Body of pancreas (tissue), 4 donors: ENCODE measurements around the gene CHST4. TPM values are rescaled to one million over a fixed set of nuclear protein-coding genes. Genes with fewer than 3 reads are reported as not detected.
A peak's percentile ranks its signal among the peaks of the same experiment; 100 is the strongest.

ENCODE experiments used
- ATAC-seq: fragments of 150-250 bp; one replicate; pipeline ENCODE4 v1.9.1; 2016
- DNase-seq, 4 donors: peaks; one replicate each; pipeline ENCODE4 v3.0.0-alpha.2; 2019
- H3K27ac ChIP-seq, 4 donors: fragments of 200-600 bp; sonication (generic); 1 replicate in 3 of 4; 2 replicates in 1 of 4; pipeline versions ENCODE4 v1.5.1 to v1.6.1; 2016 to 2019; ENCODE audit warnings: mild to moderate bottlenecking in 1 of 4, mixed read lengths in 1 of 4, moderate library complexity in 1 of 4
- H3K27me3 ChIP-seq, 2 donors: fragments of 200-600 bp; sonication (generic); one replicate each; pipeline ENCODE4 v1.6.0; 2016; ENCODE audit warnings: mild to moderate bottlenecking in 1 of 2
- H3K36me3 ChIP-seq, 2 donors: fragments of 200-600 bp; sonication (generic); replicated peaks in 1 of 2; 2 replicates each; pipeline ENCODE4 v1.5.1; 2016; ENCODE audit warnings: low read depth in 2 of 2; ENCODE audit not compliant: insufficient read depth in 1 of 2
- H3K4me1 ChIP-seq: fragments of 200-600 bp; sonication (generic); one replicate; pipeline ENCODE4 v1.6.0; 2016
- H3K4me3 ChIP-seq, 2 donors: fragments of 200-600 bp; sonication (generic); 1 replicate in 1 of 2; 2 replicates in 1 of 2; pipeline ENCODE4 v1.5.1; 2016 to 2019
- H3K9me3 ChIP-seq, 3 donors: fragments of 200-600 bp; sonication (generic); 1 replicate in 2 of 3; 2 replicates in 1 of 3; pipeline ENCODE4 v1.5.1; 2016
- CTCF ChIP-seq, 7 experiments: fragments of 450-650 bp in 4 of 7; fragments of 200-600 bp in 3 of 7; sonication (generic) in 3 of 7; IDR thresholded peaks; one replicate each; pipeline ENCODE4 v1.5.1; 2016 to 2019; ENCODE audit warnings: antibody characterized with exemption in 7 of 7
- POLR2A ChIP-seq, 3 donors: fragments of 450-650 bp; IDR thresholded peaks; one replicate each; pipeline ENCODE4 v1.6.1; 2016; ENCODE audit warnings: antibody characterized with exemption in 3 of 3, mild to moderate bottlenecking in 2 of 3
- WGBS, 2 donors: methylation state at CpG; one replicate each; pipeline ENCODE4 v1.1.5; 2017; 5-methylcytosine and 5-hydroxymethylcytosine counted together
- intact Hi-C: fragments of 100-400 bp; cut with DNase I; formaldehyde crosslinking; loops from one replicate; pipeline ENCODE4 v1.15.1; 2023
- small RNA-seq: library from RNA; depleted of rRNA; stranded (forward); fragments of <200 nt; gene quantifications from one replicate; pipeline ENCODE3, GENCODE V24; 2016
- total RNA-seq, 2 donors: library from RNA; depleted of rRNA; stranded (reverse); fragments of >200 nt; gene quantifications; one replicate each; pipeline ENCODE4 v1.1.0, GENCODE V29; 2016

Gene CHST4
- total RNA-seq, 2 donors from 2014 or later, result 21.8 to 23.4 TPM

DNA sequence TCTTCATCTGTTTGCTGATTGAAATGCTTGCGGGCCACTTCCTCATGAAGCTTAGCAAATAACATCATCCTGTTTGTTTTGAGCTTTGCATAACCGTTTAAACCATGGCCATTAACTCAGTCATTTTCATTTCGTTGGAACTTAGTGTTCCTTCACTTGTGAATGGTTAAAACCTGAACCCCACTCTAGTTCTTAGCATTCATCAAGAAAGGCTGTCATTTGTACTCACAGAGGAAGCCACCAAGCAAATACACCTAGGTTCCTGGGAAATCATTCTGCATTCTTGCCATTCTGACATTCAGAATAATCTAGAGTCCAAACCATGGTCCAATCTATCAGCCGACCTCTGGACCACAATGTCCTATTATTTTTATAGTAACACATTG is 59.1 kb downstream of the CHST4 start:
- 11 to 16% methylated on average over 4 of the region's 4 CpGs for WGBS, 2 donors
- TF ChIP-seq CTCF (IDR thresholded peaks at IDR 0.05) (no peak), POLR2A (IDR thresholded peaks at IDR 0.05) (no peak)
- DNase-seq (no peak), ATAC-seq (peak; percentile 53)
- Histone ChIP-seq H3K27ac (peak overlapping the region in 1 of 4 donors; percentile 60), H3K27me3 (no peaks in the 10 kb centered on the region), H3K36me3 (no peaks in the 10 kb centered on the region), H3K4me3 (no peak overlapping the region), H3K9me3 (no peaks in the 10 kb centered on the region), H3K4me1 (no peaks in the 10 kb centered on the region)
- intact Hi-C loops, result no loop called here

Small RNA genes within 50 kb of the gene (small RNA-seq; reads per million reads assigned to genes)
- not detected for gene RNU6-1061P

Other genes starting within 250 kb of the CHST4 start
- 10 to 100 TPM in 1 of 2 donors, 1 to 10 TPM in 1; 7.3 to 20.2 TPM for gene CMTR2, start 237.0 kb upstream of the CHST4 start, total RNA-seq
- gene CALB2, start 167.7 kb upstream of the CHST4 start, total RNA-seq, result 1 to 10 TPM in 1 of 2 donors, under 1 TPM in 1; 0.99 to 3.1 TPM
- gene TLE7, start 84.4 kb upstream of the CHST4 start, total RNA-seq, result not detected
- gene ZNF23, start 64.2 kb upstream of the CHST4 start, total RNA-seq, result 1 to 10 TPM; 4.4 to 5.3 TPM
- 1 to 10 TPM; 3.6 to 5.9 TPM for gene ZNF19, start 37.1 kb upstream of the CHST4 start, total RNA-seq
- not detected for gene TAT, start 50.7 kb downstream of the CHST4 start, total RNA-seq
- gene MARVELD3, start 99.8 kb downstream of the CHST4 start, total RNA-seq, result 10 to 100 TPM; 14.5 to 58.7 TPM
- gene PHLPP2, start 198.3 kb downstream of the CHST4 start, total RNA-seq, result 1 to 10 TPM; 4.2 to 5.9 TPM